GM21381 (cell line): ENCODE measurements around the gene TEC.
"Not testable (repeated sequence)": the region's sequence is repeated elsewhere in the genome, so short reads cannot be mapped to it uniquely, and the experiment has no call there.

Experiments used
- ATAC-seq: cut with Tn5 transposase; IDR thresholded peaks from one replicate; pipeline ENCODE4 v1.9.1; 2021; ENCODE audit warnings: mild to moderate bottlenecking, moderate library complexity; ENCODE audit not compliant: unreplicated experiment

Gene TEC

DNA sequence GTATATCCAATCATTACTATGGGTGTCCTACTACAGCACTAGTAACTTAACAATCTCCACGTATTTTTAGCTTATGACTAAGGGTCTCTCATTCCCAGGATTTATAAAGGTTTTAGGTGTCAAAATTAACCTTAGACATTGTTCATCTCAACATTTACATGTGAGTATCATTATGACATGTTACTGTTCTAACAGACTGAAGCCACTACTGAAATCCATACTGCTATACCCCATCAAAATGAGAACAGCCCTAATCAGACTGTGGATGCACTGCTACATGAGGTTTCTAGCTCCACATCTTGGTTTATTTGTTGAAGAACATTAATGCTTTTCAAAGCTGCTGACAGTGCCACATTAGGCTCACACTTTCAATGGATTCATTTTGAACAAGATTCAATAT lies 100.0 kb downstream of the TEC start:
- no peak for ATAC-seq

DNA sequence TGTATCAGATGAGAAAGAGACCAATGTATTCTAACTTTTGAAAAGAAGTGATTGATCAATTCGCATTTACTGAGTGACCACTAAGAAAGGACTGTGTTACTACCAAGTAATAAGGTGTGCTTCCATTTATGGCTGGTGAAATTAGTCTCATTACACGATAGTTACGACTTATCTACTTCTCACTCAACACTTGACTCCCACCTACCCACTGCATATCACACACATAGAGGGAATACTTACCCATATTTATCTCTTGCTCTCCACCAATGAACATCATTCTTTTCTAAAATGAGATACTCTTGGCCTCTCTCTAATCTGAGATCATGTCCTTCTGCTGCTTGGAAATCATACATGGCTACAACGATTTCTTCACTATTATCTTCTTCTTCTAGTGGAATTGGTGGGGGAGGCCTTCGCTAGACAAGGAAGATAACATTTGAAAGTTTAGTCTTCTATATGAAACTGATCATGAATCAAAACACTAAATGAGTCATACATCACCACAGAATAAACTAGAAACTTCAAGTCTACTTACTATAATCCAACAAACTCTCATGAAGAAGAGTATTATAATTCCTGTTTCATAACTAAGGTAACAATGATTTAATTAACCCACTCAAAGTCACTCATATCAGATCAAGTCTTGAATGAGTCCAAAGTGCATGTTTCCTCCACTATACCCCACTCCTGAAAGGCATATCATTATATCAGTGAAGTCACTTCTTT lies 101.9 kb downstream of the TEC start:
- no peak for ATAC-seq

DNA sequence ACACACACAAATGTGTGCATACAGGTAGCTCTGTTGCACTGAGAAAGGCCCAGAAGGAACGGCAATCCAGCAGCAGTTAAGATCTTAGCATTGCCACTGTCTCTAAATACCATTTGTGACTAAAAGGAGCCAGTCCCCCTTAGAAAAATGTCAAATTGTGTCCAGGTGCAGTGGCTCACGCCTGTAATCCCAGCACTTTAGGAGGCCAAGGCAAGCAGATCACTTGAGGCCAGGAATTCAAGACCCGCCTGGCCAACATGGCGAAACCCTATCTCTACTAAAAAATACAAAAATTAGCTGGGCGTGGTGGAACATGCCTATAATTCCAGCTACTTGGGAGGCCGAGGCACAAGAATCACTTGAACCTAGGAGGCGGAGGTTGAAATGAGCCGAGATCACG lies 105.1 kb downstream of the TEC start:
- ATAC-seq: not testable (repeated sequence)

DNA sequence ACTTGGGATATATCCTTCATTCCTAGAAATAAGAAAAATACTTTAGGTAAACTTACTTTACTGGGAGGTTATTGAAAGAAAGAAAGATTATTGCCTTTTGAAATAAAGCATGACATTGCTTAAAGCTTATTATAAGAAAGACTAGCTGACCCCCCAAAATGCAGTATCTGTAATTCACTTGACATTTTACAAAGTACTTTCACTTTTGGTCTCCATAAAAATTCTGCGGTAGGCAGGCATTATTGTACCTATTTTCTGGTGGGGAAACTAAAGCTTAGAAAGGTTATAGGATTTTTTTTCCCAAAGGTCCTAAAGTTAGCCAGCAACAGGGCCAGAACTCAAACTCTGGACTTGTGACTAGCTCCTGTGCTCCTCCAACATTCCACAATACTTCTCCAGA lies 105.9 kb downstream of the TEC start:
- ATAC-seq: no peak

DNA sequence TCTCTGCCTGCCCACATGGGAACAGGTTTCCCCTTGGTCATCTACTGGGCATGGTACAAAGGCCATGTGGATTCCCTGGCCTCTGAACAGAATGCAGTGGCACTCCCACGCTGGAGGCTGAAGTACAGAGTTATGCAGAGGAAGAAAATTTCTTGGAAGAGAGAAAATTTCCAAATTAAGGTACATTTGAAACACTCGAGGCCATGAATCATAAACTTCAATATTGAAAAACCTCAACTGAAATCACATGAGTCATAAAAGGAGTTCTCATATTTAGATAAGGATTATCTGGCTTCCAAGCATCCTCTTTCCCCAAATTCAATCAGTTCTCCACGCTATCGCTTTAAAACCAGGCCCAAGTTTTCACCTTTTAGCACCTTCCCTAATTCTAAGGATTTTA lies 107.5 kb downstream of the TEC start:
- no peak for ATAC-seq

DNA sequence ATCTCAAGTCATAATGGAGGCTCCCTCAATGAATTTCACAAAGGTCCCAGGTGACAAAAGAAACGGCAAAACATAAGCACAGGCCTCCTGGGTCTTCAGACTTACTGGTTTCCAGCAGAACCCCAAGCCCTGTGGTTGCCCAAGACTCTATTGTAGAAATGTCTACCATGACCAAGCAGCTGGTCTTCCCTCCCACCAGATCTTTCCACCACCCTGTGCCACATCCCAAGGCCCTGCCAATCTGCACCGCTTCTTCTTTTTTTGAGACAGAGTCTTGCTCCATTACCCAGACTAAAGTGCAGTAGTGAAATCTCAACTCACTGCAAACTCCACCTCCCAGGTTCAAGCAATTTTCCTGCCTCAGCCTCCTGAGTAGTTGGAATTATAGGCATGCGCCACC lies 112.4 kb downstream of the TEC start:
- no peak for ATAC-seq

DNA sequence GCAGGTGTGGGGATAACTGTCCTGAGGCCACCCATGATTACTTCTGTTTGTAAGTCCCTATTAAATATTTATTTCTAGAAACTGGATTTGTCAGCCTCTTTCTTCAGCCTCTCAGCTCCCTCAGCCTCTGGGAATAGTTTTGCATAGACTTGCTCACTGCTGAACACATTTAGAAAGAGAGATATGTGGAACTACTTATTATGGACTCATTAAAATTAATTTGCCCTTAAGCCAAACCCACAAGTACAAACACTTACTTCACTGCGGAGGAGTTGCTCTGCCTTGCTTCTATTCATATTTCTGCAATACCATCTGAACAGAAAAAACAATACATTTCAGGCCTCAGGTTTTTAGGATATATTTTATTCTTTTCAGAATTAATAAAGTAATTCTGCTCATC lies 113.2 kb downstream of the TEC start:
- no peak for ATAC-seq

DNA sequence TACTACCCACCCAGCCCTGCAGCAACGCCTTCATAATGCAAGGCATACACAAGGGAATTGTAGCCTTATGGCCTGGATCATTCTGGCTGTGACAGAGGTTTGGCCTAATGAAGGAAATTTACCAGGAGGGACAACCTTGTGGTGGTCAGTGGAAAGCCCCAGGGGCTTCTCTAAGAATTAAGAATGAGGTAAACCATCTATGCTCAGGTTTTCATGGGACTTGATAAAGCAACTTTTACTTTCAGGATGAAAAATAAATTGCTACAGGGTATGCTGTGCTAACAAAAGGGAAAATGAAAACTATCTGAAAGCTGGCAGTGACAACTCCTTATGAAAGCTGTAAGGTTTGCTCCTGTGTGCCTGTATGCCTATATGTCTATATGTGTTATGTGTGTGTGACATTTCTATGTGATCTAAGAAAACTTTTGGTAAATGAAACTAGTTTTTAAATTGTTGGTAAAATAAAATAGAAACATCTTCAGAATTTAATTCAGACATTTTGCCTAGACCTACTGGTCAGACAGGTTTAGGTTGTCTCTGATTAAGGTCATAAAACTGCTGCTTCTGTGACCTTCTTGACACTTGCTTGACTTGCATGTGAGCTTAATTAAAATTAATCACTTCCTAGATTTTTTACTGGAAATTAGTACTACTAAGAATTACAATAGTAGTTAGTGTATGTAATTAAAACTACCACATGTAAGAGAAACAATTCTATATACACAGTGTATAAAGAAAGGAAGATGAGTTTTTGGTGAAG lies 115.7 kb downstream of the TEC start:
- ATAC-seq: peak; percentile 62

DNA sequence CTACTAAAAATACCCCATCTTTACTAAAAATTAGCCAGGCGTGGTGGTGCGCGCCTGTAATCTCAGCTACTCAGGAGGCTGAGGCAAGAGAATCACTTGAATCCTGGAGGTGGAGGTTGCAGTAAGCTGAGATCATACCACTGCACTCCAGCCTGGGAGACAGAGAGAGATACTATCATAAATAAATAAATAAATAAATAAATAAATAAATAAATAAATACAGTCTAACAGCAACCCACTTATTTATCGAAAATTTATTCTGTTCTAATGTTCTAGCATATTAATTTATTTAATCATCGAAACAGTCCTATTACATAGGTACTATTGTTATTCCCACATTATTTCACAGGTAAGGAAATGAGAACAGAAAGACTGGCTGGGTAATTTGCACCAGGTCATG lies 117.4 kb downstream of the TEC start:
- ATAC-seq: no peak

DNA sequence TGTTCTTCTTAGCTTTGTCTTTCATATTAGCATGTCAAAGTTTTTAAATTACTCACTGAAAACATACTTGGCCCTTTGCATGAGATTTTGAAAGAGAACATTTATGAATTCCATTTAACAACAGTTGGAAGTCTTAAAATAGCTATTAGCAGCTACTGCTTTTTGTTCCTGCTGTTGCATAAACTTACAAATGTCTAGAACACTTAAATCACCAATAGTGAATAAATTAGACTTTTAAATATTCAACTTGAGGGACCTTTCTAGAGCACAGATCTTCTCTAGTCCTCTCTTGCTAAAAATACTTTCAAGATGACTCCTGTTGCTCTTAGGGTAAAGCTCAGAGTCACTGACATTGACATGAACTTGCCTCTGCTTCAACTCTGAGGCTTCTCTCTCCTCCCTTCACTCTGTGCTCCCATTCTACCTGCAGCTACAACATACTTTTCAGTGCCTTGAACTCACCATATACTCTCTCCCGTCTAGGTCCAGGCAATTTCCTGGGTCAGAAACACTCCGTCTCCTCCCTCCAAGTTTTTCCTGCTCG lies 119.7 kb downstream of the TEC start:
- ATAC-seq: no peak

DNA sequence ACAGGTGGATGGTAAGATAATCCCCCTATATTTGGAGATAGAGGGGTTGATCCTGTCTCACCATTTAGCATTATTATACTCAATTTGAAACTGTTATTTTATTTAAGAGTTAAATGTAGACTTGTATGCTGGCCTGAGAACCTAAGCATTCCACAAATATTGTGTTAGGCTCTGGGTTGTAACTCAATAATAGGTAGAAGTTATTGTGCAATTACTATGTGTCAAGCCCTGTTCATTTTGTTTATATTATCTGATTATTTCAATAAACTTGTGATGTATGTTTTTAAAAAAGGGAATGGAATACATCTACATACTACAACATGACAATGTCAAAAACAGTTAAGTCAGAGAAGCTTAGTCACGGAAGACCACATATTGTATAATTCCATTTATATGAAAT lies 122.0 kb downstream of the TEC start:
- ATAC-seq: no peak

DNA sequence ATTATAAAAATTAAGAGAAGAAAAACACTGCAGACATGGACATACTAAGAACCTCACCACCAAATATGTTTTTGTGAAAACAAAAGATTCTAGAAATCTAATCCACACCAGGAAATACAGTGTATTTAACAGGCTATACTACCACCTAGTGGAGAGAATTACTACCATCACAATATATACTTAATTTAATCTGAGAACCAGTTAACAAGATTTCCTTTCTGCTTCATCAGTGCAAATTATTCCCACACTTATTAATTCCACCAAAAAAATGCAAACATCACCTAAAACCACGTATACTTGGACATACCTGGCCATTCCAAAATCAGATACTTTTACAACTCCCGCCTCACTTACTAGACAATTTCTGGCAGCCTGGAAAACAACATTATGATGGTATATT lies 128.6 kb downstream of the TEC start:
- ATAC-seq: no peak

DNA sequence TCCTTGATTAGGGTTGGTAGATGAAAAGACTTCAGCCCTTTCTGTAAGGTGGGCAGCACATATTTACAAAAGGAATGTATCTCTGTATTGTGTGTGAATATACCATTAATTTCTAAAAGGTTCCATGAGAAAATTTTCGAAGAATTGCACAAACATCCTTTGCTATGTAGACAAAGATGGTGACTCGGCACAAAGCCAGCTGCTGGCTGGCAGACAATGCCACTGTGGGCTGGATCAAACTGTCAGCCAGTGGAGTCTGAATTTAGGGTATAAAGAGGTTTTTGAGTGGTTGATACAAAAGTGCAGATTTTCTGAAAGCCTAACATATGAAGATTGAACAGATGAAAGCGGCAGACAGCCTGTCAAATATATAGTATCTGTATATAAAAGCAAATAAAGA lies 129.9 kb downstream of the TEC start:
- ATAC-seq: no peak

DNA sequence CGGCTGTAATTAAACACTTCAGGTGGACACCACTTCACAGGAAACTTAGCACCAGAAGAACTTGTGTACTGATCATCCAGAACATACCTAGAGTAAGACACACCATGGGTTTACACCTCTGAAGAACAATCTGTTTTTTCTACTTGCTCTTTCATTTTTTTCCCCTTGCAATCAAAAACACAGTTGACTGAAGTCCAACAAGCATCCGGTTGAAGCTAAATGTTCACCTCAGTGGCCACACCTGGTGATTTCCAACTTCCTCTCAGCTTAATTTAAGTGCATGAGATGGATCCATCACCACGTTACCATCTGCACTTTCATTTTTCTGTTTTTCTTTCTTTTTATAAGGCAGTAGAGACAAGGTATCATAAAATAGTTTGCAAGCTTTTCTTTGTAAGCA lies 130.7 kb downstream of the TEC start:
- ATAC-seq: peak; percentile 84

DNA sequence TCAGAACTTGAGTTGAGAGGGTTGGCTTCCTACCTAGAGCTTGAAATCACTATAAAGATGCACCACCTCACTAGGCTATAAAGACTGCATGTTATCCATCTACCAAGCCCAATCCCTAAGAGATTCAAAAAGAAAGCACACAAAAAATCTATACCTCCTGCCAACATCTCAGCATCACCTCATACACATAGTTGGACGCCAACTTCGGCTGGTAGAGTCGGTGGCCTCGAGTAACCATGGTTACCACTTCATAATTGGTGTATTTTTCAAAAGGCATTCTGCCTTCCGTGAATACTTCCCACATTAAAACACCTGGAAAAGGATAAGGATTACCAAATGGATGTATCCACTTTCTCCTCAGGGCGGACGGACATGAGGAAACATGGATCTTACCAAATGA lies 131.1 kb downstream of the TEC start:
- no peak for ATAC-seq

DNA sequence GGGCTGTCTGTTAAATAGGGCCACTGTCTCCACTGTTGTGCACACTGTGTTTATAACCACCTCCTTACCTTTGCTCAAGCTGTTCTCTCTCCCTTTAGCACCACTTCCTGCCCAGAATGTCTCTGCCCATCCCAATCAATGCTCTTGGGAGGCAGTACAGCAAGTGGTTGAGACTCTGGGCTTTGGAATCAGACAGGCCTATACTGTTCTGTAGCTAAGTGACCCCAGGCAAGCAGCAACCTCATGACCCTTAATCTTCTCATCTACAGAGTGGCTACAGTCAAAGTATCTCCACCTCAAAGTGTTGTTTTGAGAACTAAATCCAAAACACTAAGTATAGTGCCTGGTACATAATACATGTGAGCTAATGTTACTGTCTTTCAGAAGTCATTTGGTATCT lies 131.8 kb downstream of the TEC start:
- ATAC-seq: no peak

DNA sequence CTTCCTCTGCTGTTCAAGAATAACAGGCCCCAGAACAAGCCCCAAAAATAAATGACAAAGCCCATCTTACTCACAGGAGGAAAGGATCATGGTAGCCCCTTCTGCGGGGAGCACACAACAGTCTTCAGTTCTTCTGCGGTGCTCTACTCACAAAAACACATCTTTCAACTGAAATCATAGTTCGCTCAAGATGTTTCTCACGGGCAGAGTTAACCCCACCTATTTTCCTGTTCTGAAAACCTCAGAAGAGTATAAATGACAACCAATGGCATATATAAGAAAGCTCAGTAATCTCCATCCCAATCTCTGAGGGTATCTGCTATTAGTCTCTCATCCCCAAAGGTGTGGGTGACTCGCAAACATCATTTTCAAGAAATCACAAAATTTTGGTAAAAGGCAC lies 135.6 kb downstream of the TEC start, which contains the start of gene TXK:
Gene TXK (minus strand): TSS at position 170 of the 400 bp plus-strand sequence. CDS start 80 bp downstream, at position 90.
- ATAC-seq: no peak

DNA sequence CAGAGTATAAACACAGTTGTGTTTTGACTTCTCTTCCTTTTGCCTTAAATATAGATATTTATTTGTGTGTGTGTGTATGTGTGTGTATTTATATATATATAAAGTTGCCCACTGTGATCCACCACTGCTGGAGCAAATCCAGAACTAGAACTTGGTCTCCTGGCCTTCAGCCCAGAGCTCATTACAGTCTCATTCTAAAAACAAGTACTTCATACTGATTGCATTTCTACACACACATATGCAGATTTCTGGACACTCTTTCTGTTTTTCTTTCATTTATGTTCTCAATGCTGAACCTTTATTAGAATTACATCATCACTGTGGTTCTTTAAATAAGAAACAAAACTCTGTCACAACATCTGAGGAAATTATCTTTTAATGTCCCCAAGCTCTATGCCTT lies 136.0 kb downstream of the TEC start:
- no peak for ATAC-seq

DNA sequence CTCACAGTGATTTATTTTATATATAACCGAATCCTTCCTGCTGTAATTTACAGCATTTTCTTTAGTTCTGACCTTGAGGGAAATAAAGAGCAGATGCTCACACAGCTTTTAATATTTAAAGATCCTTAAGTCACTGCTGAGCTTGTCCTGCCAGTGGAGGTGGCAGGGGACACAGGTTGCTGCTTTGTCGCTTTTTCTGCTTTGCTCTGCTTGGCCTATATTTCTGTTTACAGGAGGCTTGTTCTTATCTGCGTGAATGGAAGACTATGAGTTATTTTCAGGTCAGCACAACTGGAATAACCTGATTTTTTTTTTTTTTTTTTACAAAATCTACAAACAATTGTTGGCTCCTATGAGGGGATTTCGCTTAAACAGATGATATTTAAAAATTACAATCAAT lies 137.9 kb downstream of the TEC start:
- ATAC-seq: no peak

DNA sequence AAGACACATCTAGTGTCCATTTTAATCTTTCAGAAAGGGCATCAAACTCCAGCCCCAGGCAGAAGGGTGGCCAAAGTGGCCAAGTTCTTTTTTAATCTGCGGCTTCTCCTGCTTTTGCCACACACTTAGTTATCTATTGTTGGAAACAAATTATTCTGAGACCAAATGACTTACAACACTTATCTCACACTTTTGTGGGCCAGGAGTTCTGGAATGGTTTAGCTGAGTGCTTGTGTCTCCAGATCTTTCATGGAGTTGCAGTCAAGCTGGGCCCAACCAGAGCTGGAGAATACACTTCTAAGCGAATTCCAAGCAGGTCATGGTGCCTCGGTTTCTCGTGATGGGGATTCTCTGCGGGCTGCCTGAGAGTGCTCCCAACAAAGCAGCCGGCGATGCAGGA lies 139.5 kb downstream of the TEC start:
- ATAC-seq: no peak

DNA sequence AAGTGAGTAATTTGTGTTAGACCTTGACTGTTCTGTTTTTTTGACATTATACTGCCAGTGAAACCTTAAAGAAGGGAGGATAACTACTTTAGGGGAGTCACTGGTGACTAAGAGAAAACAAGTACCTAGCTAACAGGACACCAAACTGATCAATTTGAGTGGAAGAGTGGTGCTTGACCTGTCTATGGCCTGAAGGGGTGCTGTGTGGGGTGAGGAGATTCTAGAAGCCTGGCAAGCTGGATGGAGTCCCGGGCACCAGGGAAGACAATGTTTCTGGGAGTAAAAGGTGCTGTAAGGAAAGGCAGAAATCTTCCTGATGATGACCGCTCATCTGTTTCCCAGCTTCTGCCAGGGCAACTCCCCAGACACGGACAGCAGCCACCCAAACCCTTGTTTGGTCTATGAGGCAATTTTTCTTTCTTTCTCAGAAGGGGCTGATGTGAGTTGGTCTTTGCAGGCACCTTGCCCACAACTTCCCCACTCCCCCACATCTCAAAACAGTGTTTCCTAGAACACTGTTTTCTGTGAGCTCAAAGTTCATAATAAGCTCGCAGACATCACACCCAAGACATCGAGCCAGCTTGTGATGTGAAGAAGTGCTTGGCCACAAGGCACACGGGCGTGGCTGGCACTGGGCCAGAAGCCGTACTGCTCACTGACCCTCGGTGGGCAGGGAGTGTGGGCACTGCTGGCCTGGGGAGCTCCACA lies 140.2 kb downstream of the TEC start:
- ATAC-seq: no peak
